WERI-Rb-1 (cell line): ENCODE results near the gene RASGEF1B.

ENCODE experiments used
- DNase-seq: peaks from one replicate; pipeline ENCODE4 v3.0.0-alpha.2; 2020
- H3K27ac ChIP-seq: fragments of 250-450 bp; sonication (Bioruptor Pico); 2 replicates; pipeline ENCODE4 v1.5.1; 2020; ENCODE audit warnings: mild to moderate bottlenecking, moderate library complexity
- H3K27me3 ChIP-seq: fragments of 250-450 bp; sonication (Bioruptor Pico); 2 replicates; pipeline ENCODE4 v1.5.1; 2021; ENCODE audit warnings: mild to moderate bottlenecking, low read depth, moderate library complexity; ENCODE audit not compliant: insufficient read depth, severe bottlenecking
- H3K36me3 ChIP-seq: fragments of 250-450 bp; sonication (Bioruptor Pico); 2 replicates; pipeline ENCODE4 v1.5.1; 2020; ENCODE audit warnings: mild to moderate bottlenecking, moderate library complexity
- H3K4me3 ChIP-seq: 2 replicates; pipeline ENCODE4 v1.5.1; 2011; ENCODE audit warnings: low read depth, mild to moderate bottlenecking, control low read depth, low read length
- H3K9me3 ChIP-seq: fragments of 250-450 bp; sonication (Bioruptor Pico); 2 replicates; pipeline ENCODE4 v1.5.1; 2021; ENCODE audit warnings: mild to moderate bottlenecking, moderate library complexity; ENCODE audit not compliant: severe bottlenecking
- CTCF ChIP-seq: IDR thresholded peaks from 2 replicates; pipeline ENCODE4 v1.5.1; 2011; ENCODE audit warnings: low read depth, mild to moderate bottlenecking, control low read depth, inconsistent platforms, low read length

RASGEF1B gene

GRCh38 chr4:81395239-81395638 is 76.5 kb downstream of the RASGEF1B start:
- Histone ChIP-seq H3K27ac (no peak overlapping the region), H3K4me3 (no peak overlapping the region), H3K9me3 (no peaks in the 10 kb centered on the region), H3K36me3 (no peaks in the 10 kb centered on the region), H3K27me3 (no peaks in the 10 kb centered on the region)
- no peak for DNase-seq
- no peak for TF ChIP-seq CTCF

DNA sequence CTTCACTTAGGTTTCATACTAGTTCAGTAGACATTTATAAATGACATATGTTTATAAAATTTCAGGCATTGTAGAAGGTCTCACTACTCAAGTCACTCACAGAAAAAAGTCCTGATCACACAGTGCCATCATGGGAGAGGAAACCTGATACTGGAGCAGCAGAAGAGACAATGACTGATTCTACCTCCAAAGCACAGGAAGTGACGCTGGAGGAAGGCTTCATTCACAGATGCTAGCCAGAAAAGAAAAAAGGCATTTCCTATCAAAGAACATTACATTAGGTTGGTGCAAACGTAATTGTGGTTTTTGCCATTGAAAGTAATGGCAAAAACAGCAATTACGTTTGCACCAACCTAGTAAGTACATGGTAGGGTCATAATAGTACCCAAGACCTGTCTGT is 79.5 kb downstream of the RASGEF1B start:
- Histone ChIP-seq H3K36me3 (no peaks in the 10 kb centered on the region), H3K27ac (no peak overlapping the region), H3K9me3 (no peaks in the 10 kb centered on the region), H3K27me3 (no peaks in the 10 kb centered on the region), H3K4me3 (no peak overlapping the region)
- TF ChIP-seq CTCF, result no peak
- DNase-seq, result no peak

GRCh38 chr4:81389720-81390119 is 82.0 kb downstream of the RASGEF1B start:
- no peak overlapping the region for H3K4me3 ChIP-seq
- H3K27ac ChIP-seq, result no peak overlapping the region
- H3K9me3 ChIP-seq, result no peaks in the 10 kb centered on the region
- H3K36me3 ChIP-seq, result no peaks in the 10 kb centered on the region
- no peak for TF ChIP-seq CTCF
- no peaks in the 10 kb centered on the region for H3K27me3 ChIP-seq
- no peak for DNase-seq

GRCh38 chr4:81380437-81380836 is 91.3 kb downstream of the RASGEF1B start:
- H3K9me3 ChIP-seq, result no peaks in the 10 kb centered on the region
- H3K36me3 ChIP-seq, result no peaks in the 10 kb centered on the region
- no peak for TF ChIP-seq CTCF
- DNase-seq, result no peak
- H3K27ac ChIP-seq, result no peak overlapping the region
- no peak overlapping the region for H3K4me3 ChIP-seq
- no peaks in the 10 kb centered on the region for H3K27me3 ChIP-seq

- Histone ChIP-seq H3K36me3 (no peaks in the 10 kb centered on the region), H3K9me3 (no peaks in the 10 kb centered on the region), H3K27ac (no peak overlapping the region), H3K4me3 (no peak overlapping the region), H3K27me3 (no peaks in the 10 kb centered on the region)
- TF ChIP-seq CTCF, result no peak
- DNase-seq, result no peak
Measured at GRCh38 chr4:81378386-81378785, 93.3 kb downstream of the RASGEF1B start.

DNA sequence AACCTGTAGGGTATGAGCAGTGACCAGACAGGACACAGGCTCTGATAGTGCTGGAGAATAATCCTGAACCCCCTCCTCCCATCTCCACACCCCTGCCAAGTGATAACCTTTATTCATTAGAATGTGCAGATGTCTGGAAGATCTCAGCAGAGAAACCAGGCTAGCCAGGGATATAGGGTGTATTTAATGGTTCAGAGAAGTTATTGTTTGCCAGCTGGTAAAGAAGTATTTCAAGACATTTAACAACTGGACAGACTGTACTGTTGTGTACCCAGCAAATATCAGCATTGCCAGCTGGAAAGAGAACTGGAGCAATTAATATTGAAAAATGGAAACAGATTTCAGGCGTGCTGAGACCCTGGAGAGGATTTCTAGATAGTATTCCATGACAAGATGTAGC is 94.5 kb downstream of the RASGEF1B start:
- DNase-seq, result no peak
- H3K4me3 ChIP-seq, result no peak overlapping the region
- no peak for TF ChIP-seq CTCF
- H3K36me3 ChIP-seq, result no peaks in the 10 kb centered on the region
- no peaks in the 10 kb centered on the region for H3K27me3 ChIP-seq
- no peak overlapping the region for H3K27ac ChIP-seq
- no peaks in the 10 kb centered on the region for H3K9me3 ChIP-seq
